HepG2 (cell line): ENCODE measurements around the gene IL15. TPM values are rescaled to one million over a fixed set of nuclear protein-coding genes. Genes with fewer than 3 reads are reported as not detected.

Experiments
- ATAC-seq: fragments of 200-7000 bp; cut with Tn5 transposase; 3 replicates; pipeline ENCODE4 v1.9.1; 2020; ENCODE audit warnings: mild to moderate bottlenecking, moderate library complexity
- BruUV-seq: library from RNA; stranded (reverse); fragments of 400-500 nt; replicated peaks from 2 replicates; lab custom pipeline; 2021; lab: Mats Ljungman, UMichigan
- CTCF ChIA-PET: fragments of 300-600 bp; formaldehyde crosslinking; extraction: SDS; loops from one replicate; lab custom pipeline; 2021; ENCODE audit warnings: low total read pairs, inconsistent platforms, low intra/inter-chr PET ratio; lab: Yijun Ruan, JAX
- POLR2A ChIA-PET: fragments of 350-600 bp; sonication (Branson Sonifier 250); formaldehyde crosslinking; loops from one replicate; lab custom pipeline; 2020; ENCODE audit warnings: antibody characterized with exemption, inconsistent platforms; lab: Yijun Ruan, JAX
- DNase-seq: peaks from one replicate; pipeline ENCODE4 v3.0.0-alpha.2; 2015; ENCODE audit warnings: low spot score
- FAIRE-seq: peaks from 3 replicates; lab custom pipeline; 2011; peaks lifted over from hg19 to GRCh38; lab: Jason Lieb, UNC
- H2AFZ ChIP-seq: one replicate; pipeline ENCODE4 v1.6.1; 2011; ENCODE audit warnings: low read length, inconsistent platforms
- H3K27ac ChIP-seq: fragments of 300-600 bp; 3 replicates; pipeline ENCODE4 v1.8.0; 2011; ENCODE audit warnings: mixed run types, mild to moderate bottlenecking, mixed read lengths, low read length, inconsistent platforms; ENCODE audit not compliant: insufficient read depth; ENCODE audit errors: extremely low read length
- H3K27me3 ChIP-seq, 2 experiments: fragments of 200-600 bp in 1 of 2; 2 replicates in 1 of 2; 3 replicates in 1 of 2; pipeline versions ENCODE4 v1.6.0 to v1.8.0; 2011; ENCODE audit warnings: low read length in 2 of 2, mild to moderate bottlenecking in 2 of 2, moderate library complexity in 2 of 2, inconsistent platforms in 1 of 2; ENCODE audit not compliant: insufficient read depth in 2 of 2, control insufficient read depth in 1 of 2
- H3K36me3 ChIP-seq, 2 experiments: fragments of 200-600 bp in 1 of 2; replicated peaks in 1 of 2; 2 replicates in 1 of 2; 3 replicates in 1 of 2; pipeline versions ENCODE4 v1.5.1 to v1.8.0; 2011; ENCODE audit warnings: low read length in 2 of 2, inconsistent platforms in 1 of 2; ENCODE audit not compliant: insufficient read depth in 2 of 2, control insufficient read depth in 1 of 2
- H3K4me1 ChIP-seq: 2 replicates; pipeline ENCODE4 v1.5.1; 2012; ENCODE audit warnings: low read length, inconsistent platforms; ENCODE audit not compliant: insufficient read depth
- H3K4me2 ChIP-seq: 2 replicates; pipeline ENCODE4 v1.6.0; 2011; ENCODE audit warnings: low read depth, low read length, inconsistent platforms
- H3K4me3 ChIP-seq, 3 experiments: fragments of 200-600 bp in 1 of 3; sonication (generic), shearing (Covaris generic) in 1 of 3; replicated peaks in 1 of 3; 2 replicates each; pipeline ENCODE4 v1.5.1; 2011 to 2016; ENCODE audit warnings: low read length in 3 of 3, inconsistent platforms in 2 of 3, low read depth in 2 of 3, mild to moderate bottlenecking in 2 of 3, control low read depth in 1 of 3, mixed read lengths in 1 of 3; ENCODE audit not compliant: insufficient read depth in 1 of 3
- H3K79me2 ChIP-seq: one replicate; pipeline ENCODE4 v1.6.1; 2011; ENCODE audit warnings: low read length, inconsistent platforms; ENCODE audit not compliant: insufficient read depth
- H3K9ac ChIP-seq: 2 replicates; pipeline ENCODE4 v1.6.0; 2011; ENCODE audit warnings: mild to moderate bottlenecking, low read depth, low read length, inconsistent platforms; ENCODE audit not compliant: insufficient read depth
- H3K9me3 ChIP-seq: 2 replicates; pipeline ENCODE4 v1.5.1; 2012; ENCODE audit warnings: mild to moderate bottlenecking, low read length
- H4K20me1 ChIP-seq: 2 replicates; pipeline ENCODE4 v1.6.0; 2011; ENCODE audit warnings: inconsistent platforms, mild to moderate bottlenecking, low read length, moderate library complexity; ENCODE audit not compliant: insufficient read depth
- KLF9 ChIP-seq: IDR thresholded peaks from 2 replicates; pipeline ENCODE4 v1.6.1; 2016; ENCODE audit warnings: low read depth
- ZBTB1 ChIP-seq: sonication (generic); formaldehyde crosslinking; IDR thresholded peaks from 2 replicates; pipeline ENCODE4 v1.4.0; 2020; ENCODE audit warnings: missing genetic modification reagents, borderline replicate concordance
- ZNF414 ChIP-seq: sonication (generic); formaldehyde crosslinking; IDR thresholded peaks from 2 replicates; pipeline ENCODE4 v1.5.0; 2020; ENCODE audit warnings: missing genetic modification reagents
- ZNF431 ChIP-seq: sonication (generic); formaldehyde crosslinking; IDR thresholded peaks from 2 replicates; pipeline ENCODE4 v1.9.0; 2022; ENCODE audit warnings: missing genetic modification reagents, low read depth, mild to moderate bottlenecking, borderline replicate concordance
- ZNF775 ChIP-seq: sonication (generic); formaldehyde crosslinking; IDR thresholded peaks from 2 replicates; pipeline ENCODE4 v1.4.0; 2020; ENCODE audit warnings: missing genetic modification reagents, mild to moderate bottlenecking, moderate library complexity, borderline replicate concordance
- in situ Hi-C: cut with HindIII; loops from 2 replicates; pipeline ENCODE4 v1.10.0; 2017; ENCODE audit warnings: low pct_unique_long_range_greater_than_20kb; ENCODE audit not compliant: extremely low pct_ligation_motif_present
- intact Hi-C: fragments of 100-400 bp; cut with micrococcal nuclease; formaldehyde crosslinking; loops from one replicate; pipeline ENCODE4 v1.10.0; 2022; ENCODE audit not compliant: unreplicated experiment
- polyA plus RNA-seq, 8 experiments: library from polyadenylated mRNA; depleted of rRNA in 3 of 8; stranded (reverse) in 7 of 8; unstranded in 1 of 8; fragments of >200 nt; fragmentation: Illumina TruSeq in 4 of 8; extraction: Trizol in 4 of 8; gene quantifications; 2 replicates each; pipeline versions ENCODE4 v1.2.1 to v1.2.3, GENCODE V29; 2011 to 2016; ENCODE audit warnings: low read depth in 4 of 8, missing spikeins in 1 of 8, mixed read lengths in 1 of 8; ENCODE audit not compliant: insufficient read depth in 1 of 8
- total RNA-seq, 5 experiments: library from RNA; depleted of rRNA; stranded (reverse); fragments of >200 nt; fragmentation: Illumina TruSeq; extraction: Trizol; gene quantifications; 2 replicates each; pipeline ENCODE4 v1.2.3, GENCODE V29; 2016; ENCODE audit warnings: low read depth in 1 of 5
- TF ChIP-seq, protein P1 (sequence below): sonication (generic); formaldehyde crosslinking; IDR thresholded peaks from 2 replicates; pipeline ENCODE4 v1.4.0; 2020; ENCODE audit warnings: mild to moderate bottlenecking, low read depth, missing genetic modification reagents

Gene IL15
- total and polyA plus RNA-seq, 2 of the 13 experiments (the other 11 are each of a cell fraction or from before 2014, with no cell fraction given), result 0.12 to 0.24 TPM

- intact Hi-C loops, result no loop called here
- H2AFZ ChIP-seq, result no peak overlapping the region
- H3K27me3 ChIP-seq, result no peaks in the 10 kb centered on the region; a peak in 1 of 5 replicates
- H4K20me1 ChIP-seq, result no peaks in the 10 kb centered on the region
- ChIA-PET CTCF (no interaction called here), POLR2A (no interaction called here)
- no peak overlapping the region for H3K27ac ChIP-seq
- H3K4me2 ChIP-seq, result no peak overlapping the region
- FAIRE-seq, result no peak
- no TSS peak for BruUV-seq
- H3K4me1 ChIP-seq, result no peaks in the 10 kb centered on the region
- H3K36me3 ChIP-seq, result no peaks in the 10 kb centered on the region
- no peak overlapping the region for H3K9ac ChIP-seq
- H3K9me3 ChIP-seq, result peaks cover 9% of the 10 kb centered on the region
- DNase-seq, result no peak
- no peaks in the 10 kb centered on the region for H3K79me2 ChIP-seq
- in situ Hi-C loops, result no loop called here
- no peak for ATAC-seq
- TF ChIP-seq ZBTB1 (CRISPR knock-in tag) (no peak), ZNF414 (no peak), ZNF775 (CRISPR knock-in tag) (no peak), KLF9 (CRISPR knock-in tag) (no peak), ZNF431 (no peak)
- TF ChIP-seq, protein P1, sequence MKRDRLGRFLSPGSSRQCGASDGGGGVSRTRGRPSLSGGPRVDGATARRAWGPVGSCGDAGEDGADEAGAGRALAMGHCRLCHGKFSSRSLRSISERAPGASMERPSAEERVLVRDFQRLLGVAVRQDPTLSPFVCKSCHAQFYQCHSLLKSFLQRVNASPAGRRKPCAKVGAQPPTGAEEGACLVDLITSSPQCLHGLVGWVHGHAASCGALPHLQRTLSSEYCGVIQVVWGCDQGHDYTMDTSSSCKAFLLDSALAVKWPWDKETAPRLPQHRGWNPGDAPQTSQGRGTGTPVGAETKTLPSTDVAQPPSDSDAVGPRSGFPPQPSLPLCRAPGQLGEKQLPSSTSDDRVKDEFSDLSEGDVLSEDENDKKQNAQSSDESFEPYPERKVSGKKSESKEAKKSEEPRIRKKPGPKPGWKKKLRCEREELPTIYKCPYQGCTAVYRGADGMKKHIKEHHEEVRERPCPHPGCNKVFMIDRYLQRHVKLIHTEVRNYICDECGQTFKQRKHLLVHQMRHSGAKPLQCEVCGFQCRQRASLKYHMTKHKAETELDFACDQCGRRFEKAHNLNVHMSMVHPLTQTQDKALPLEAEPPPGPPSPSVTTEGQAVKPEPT (CRISPR knock-in tag), result no peak
- no peak overlapping the region for H3K4me3 ChIP-seq
These were observed 145.8 kb downstream of the IL15 start for GRCh38 chr4:141782205-141782604.
